ENCODE measurements around the gene THRB.

The THRB gene

GRCh38 chr3:24332092-24332491 is 162.6 kb downstream of the THRB start:
- no peak for DNase-seq (ENCODE audit: extremely low spot score)
- no peak for TF ChIP-seq CTCF (IDR thresholded peaks at IDR 0.05; ENCODE audit: control extremely low read depth, extremely low read depth, low read depth, missing control alignments)
- ChIA-PET POLR2A (no interaction called here), CTCF (interaction anchor here (2.2 kb wide), 1 partner anchor 27 kb away, joined by 5 read pairs; no protein-coding TSS in a partner anchor)

- CTCF ChIA-PET: interaction anchor here (1.0 to 1.1 kb wide), 3 partner anchors 13 to 61 kb away, joined by 3 read pairs; no protein-coding TSS in a partner anchor
- DNase-seq (ENCODE audit: extremely low spot score): no peak
- POLR2A ChIA-PET: no interaction called here
- TF ChIP-seq CTCF (IDR thresholded peaks at IDR 0.05; ENCODE audit: control extremely low read depth, extremely low read depth, low read depth, missing control alignments): no peak
Observed at GRCh38 chr3:24323272-24323671, 171.4 kb downstream of the THRB start.

DNA sequence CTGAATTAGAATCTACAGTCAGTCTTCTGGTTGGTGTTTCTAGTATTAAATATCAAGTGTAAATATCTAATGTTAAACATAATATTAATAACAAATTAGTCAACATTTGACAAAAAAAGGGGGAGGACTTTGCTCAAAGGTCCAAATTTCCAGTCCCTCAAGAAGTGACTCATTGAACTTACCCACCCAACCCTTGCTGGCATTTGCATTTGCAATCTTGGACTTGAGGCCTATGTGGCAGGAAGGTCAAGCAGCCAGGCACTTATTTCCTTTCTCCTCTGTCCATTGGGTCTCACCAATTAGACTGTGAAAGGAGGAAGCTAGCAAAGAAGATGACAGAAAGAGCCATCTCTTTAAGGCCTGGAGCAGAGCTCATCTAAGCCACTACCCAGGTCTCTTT is 174.0 kb downstream of the THRB start:
- TF ChIP-seq CTCF (IDR thresholded peaks at IDR 0.05; ENCODE audit: control extremely low read depth, extremely low read depth, low read depth, missing control alignments): no peak
- POLR2A ChIA-PET: no interaction called here
- CTCF ChIA-PET: no interaction called here
- DNase-seq (ENCODE audit: extremely low spot score): no peak

DNA sequence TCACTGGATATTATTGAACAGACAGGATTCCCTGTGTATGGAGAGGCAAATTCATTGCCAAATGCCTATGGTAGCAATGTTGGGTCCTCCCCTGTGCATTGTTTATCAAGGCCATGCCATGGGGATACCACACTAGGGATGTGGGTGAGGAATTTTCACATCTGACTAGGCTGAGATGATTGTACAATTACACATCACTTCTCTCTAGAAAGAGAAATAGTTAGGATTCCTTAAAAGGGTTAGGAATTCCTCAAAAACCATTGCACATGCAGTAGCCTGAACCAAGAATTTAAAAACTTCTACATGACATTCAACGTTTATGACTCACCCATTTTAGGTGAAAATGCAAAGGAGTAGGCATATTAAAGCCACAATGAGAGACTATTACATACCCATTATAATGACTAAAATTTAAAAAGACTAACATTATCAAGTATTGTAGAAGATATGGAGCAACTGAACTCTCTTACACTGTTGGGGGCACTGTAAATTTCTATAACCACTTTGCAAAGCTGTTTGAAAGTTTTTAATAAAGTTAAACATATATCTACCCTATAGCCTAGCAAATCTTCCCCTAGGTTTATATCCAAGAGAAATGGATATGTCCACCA is 175.9 kb downstream of the THRB start:
- POLR2A ChIA-PET: no interaction called here
- CTCF ChIA-PET: no interaction called here
- no peak for DNase-seq (ENCODE audit: extremely low spot score)
- TF ChIP-seq CTCF (IDR thresholded peaks at IDR 0.05; ENCODE audit: control extremely low read depth, extremely low read depth, low read depth, missing control alignments): no peak

DNA sequence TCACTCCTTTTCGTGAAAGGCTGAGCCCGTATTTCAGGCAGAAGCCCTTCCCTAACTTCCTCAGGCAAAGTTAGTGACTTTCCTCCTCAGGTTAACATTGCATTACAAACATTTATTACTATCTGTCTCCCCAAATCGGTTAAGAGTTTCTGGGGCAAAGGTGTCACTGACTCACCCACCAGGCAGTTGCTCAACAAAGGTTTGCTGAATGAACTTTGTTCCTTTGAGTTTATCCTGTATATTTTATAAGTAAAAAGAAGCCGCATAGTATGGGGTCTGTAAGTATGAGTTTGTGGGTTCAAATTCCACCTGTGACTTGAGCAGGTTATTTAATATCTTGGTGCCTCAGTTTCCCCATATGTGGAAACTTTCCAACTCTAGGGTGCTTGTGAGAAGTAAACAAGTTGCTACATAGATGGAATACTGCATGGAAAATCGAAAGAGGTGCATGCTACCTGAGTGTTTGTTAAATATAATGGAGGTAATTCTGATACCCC is 177.7 kb downstream of the THRB start:
- DNase-seq (ENCODE audit: extremely low spot score): no peak
- CTCF ChIA-PET: interaction anchor here (1.0 kb wide), 1 partner anchor 8 kb away, joined by 3 read pairs; no protein-coding TSS in a partner anchor
- TF ChIP-seq CTCF (IDR thresholded peaks at IDR 0.05; ENCODE audit: control extremely low read depth, extremely low read depth, low read depth, missing control alignments): no peak
- POLR2A ChIA-PET: no interaction called here

DNA sequence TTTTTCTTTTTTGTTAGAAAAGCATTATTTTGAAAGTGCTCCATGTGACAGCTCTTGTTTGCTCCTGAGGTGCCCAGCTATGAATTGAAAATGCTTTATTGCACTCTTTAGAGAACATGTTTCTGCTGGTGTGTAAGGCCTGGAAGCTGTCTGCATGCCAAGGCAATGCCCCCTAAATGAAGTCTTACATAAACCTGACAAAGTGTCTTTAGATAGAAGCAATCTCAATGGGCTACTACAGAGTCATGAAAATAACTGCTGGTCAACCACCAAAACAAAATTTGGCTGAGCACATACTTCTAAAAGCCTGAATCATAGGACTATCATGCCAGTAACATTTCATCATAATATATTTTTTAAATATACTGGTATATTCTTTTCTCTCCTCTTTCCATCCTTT is 178.7 kb downstream of the THRB start:
- TF ChIP-seq CTCF (IDR thresholded peaks at IDR 0.05; ENCODE audit: control extremely low read depth, extremely low read depth, low read depth, missing control alignments): no peak
- no peak for DNase-seq (ENCODE audit: extremely low spot score)
- POLR2A ChIA-PET: no interaction called here
- CTCF ChIA-PET: interaction anchor here (1.0 to 1.6 kb wide), 4 partner anchors 9 to 44 kb away, joined by 3 read pairs; no protein-coding TSS in a partner anchor
